ENCODE measurements around the gene RAD51B. TPM values are rescaled to one million over a fixed set of nuclear protein-coding genes. Genes with fewer than 3 reads are reported as not detected.

RAD51B gene
- polyA plus RNA-seq, 1 donor (not counting 4 experiments of a cell fraction or from before 2014, with no cell fraction given), result 13.3 TPM

GRCh38 chr14:68377006-68377405, 557.4 kb downstream of the RAD51B start:
- dilution Hi-C loops (cut with MboI; ENCODE audit: extremely low pct_ligation_motif_present, low sequenced_read_pairs), result no loop called here
- Histone ChIP-seq H3K9me3 (ENCODE audit: control insufficient read depth, low read depth, low read length) (no peaks in the 10 kb centered on the region), H3K79me2 (ENCODE audit: control insufficient read depth, insufficient read depth, low read length) (no peaks in the 10 kb centered on the region), H3K4me1 (ENCODE audit: control insufficient read depth, extremely low read depth, insufficient read depth, low read length) (peaks cover 20% of the 10 kb centered on the region), H4K20me1 (ENCODE audit: control insufficient read depth, extremely low read depth, insufficient read depth, low read length) (no peaks in the 10 kb centered on the region), H3K27ac (ENCODE audit: control insufficient read depth, insufficient read depth, low read length) (no peak overlapping the region), H3K9ac (ENCODE audit: control insufficient read depth, extremely low read depth, insufficient read depth, low read length) (no peak overlapping the region), H3K4me3 (ENCODE audit: control insufficient read depth in 2 of 3, extremely low read depth in 1 of 3, insufficient read depth in 2 of 3, low read depth in 1 of 3, low read length in 3 of 3) (no peak overlapping the region), H3K36me3 (ENCODE audit: control insufficient read depth in 2 of 2, extremely low read depth in 1 of 2, insufficient read depth in 2 of 2, low read length in 2 of 2) (no peaks in the 10 kb centered on the region), H3K9me1 (ENCODE audit: control insufficient read depth, extremely low read depth, insufficient read depth, low read length) (no peaks in the 10 kb centered on the region), H3K27me3 (ENCODE audit: control insufficient read depth, extremely low read depth, insufficient read depth, low read length) (no peaks in the 10 kb centered on the region), H2AFZ (ENCODE audit: control insufficient read depth, low read length) (peak overlapping the region; percentile 23), H3K4me2 (ENCODE audit: control insufficient read depth, extremely low read depth, insufficient read depth, low read depth, low read length) (peak overlapping the region; percentile 4)
- no peak for TF ChIP-seq EZH2 (IDR thresholded peaks at IDR 0.05; ENCODE audit: low read length)
- TF ChIP-seq CTCF (optimal IDR thresholded peaks at IDR 0.05 in 1 of 3, IDR thresholded peaks at IDR 0.05 in 1 of 3, conservative IDR thresholded peaks at IDR 0.05 in 1 of 3; ENCODE audit: extremely low read depth in 1 of 3, insufficient read depth in 2 of 3, low read length in 3 of 3), result no peak
- FAIRE-seq, result no peak
- no peak for DNase-seq (ENCODE audit: low read depth, low spot score)

- dilution Hi-C loops (cut with MboI; ENCODE audit: extremely low pct_ligation_motif_present, low sequenced_read_pairs), result no loop called here
- H3K4me3 ChIP-seq (ENCODE audit: control insufficient read depth in 2 of 3, extremely low read depth in 1 of 3, insufficient read depth in 2 of 3, low read depth in 1 of 3, low read length in 3 of 3), result no peak overlapping the region
- peak overlapping the region; percentile 16 for H2AFZ ChIP-seq (ENCODE audit: control insufficient read depth, low read length)
- H3K27me3 ChIP-seq (ENCODE audit: control insufficient read depth, extremely low read depth, insufficient read depth, low read length), result no peaks in the 10 kb centered on the region
- no peak overlapping the region for H3K4me2 ChIP-seq (ENCODE audit: control insufficient read depth, extremely low read depth, insufficient read depth, low read depth, low read length)
- H3K79me2 ChIP-seq (ENCODE audit: control insufficient read depth, insufficient read depth, low read length), result no peaks in the 10 kb centered on the region
- no peak overlapping the region for H3K27ac ChIP-seq (ENCODE audit: control insufficient read depth, insufficient read depth, low read length)
- no peak for TF ChIP-seq EZH2 (IDR thresholded peaks at IDR 0.05; ENCODE audit: low read length)
- TF ChIP-seq CTCF (optimal IDR thresholded peaks at IDR 0.05 in 1 of 3, IDR thresholded peaks at IDR 0.05 in 1 of 3, conservative IDR thresholded peaks at IDR 0.05 in 1 of 3; ENCODE audit: extremely low read depth in 1 of 3, insufficient read depth in 2 of 3, low read length in 3 of 3), result no peak
- no peaks in the 10 kb centered on the region for H3K36me3 ChIP-seq (ENCODE audit: control insufficient read depth in 2 of 2, extremely low read depth in 1 of 2, insufficient read depth in 2 of 2, low read length in 2 of 2)
- H3K9me3 ChIP-seq (ENCODE audit: control insufficient read depth, low read depth, low read length), result no peaks in the 10 kb centered on the region
- H4K20me1 ChIP-seq (ENCODE audit: control insufficient read depth, extremely low read depth, insufficient read depth, low read length), result no peaks in the 10 kb centered on the region
- FAIRE-seq, result peak; percentile 17
- H3K9ac ChIP-seq (ENCODE audit: control insufficient read depth, extremely low read depth, insufficient read depth, low read length), result no peak overlapping the region
- peaks cover 20% of the 10 kb centered on the region for H3K4me1 ChIP-seq (ENCODE audit: control insufficient read depth, extremely low read depth, insufficient read depth, low read length)
- H3K9me1 ChIP-seq (ENCODE audit: control insufficient read depth, extremely low read depth, insufficient read depth, low read length), result no peaks in the 10 kb centered on the region
- no peak for DNase-seq (ENCODE audit: low read depth, low spot score)
Measured at GRCh38 chr14:68377459-68377858, 557.9 kb downstream of the RAD51B start.

Data from keratinocyte (primary cell).